ENCODE measurements around the gene SYT1.
"Not testable (repeated sequence)": the region's sequence is repeated elsewhere in the genome, so short reads cannot be mapped to it uniquely, and the experiment has no call there.

Gene SYT1

GRCh38 chr12:78968226-78968625 lies 103.7 kb downstream of the SYT1 start:
- no peak for DNase-seq (ENCODE audit: low read depth in 2 of 2)

- DNase-seq (ENCODE audit: low read depth in 2 of 2), result no peak
Measured at GRCh38 chr12:78970041-78970440, 105.5 kb downstream of the SYT1 start.

GRCh38 chr12:78977304-78977867 lies 112.8 kb downstream of the SYT1 start:
- DNase-seq (ENCODE audit: low read depth in 2 of 2), result no peak

- DNase-seq (ENCODE audit: low read depth in 2 of 2), result no peak
Measured at GRCh38 chr12:78994168-78994791, 129.7 kb downstream of the SYT1 start.

GRCh38 chr12:79000501-79000900 lies 135.9 kb downstream of the SYT1 start:
- no peak for DNase-seq (ENCODE audit: low read depth in 2 of 2)

GRCh38 chr12:79001404-79001803 lies 136.8 kb downstream of the SYT1 start:
- DNase-seq (ENCODE audit: low read depth in 2 of 2), result no peak

GRCh38 chr12:79006306-79006705 lies 141.7 kb downstream of the SYT1 start:
- no peak for DNase-seq (ENCODE audit: low read depth in 2 of 2)

- DNase-seq (ENCODE audit: low read depth in 2 of 2), result no peak
Measured at GRCh38 chr12:79008591-79008990, 144.0 kb downstream of the SYT1 start.

GRCh38 chr12:79012636-79013035 lies 148.1 kb downstream of the SYT1 start:
- DNase-seq (ENCODE audit: low read depth in 2 of 2), result no peak

GRCh38 chr12:79016181-79016580 lies 151.6 kb downstream of the SYT1 start:
- no peak for DNase-seq (ENCODE audit: low read depth in 2 of 2)

GRCh38 chr12:79019672-79020071 lies 155.1 kb downstream of the SYT1 start:
- no peak for DNase-seq (ENCODE audit: low read depth in 2 of 2)

GRCh38 chr12:79020106-79020505 lies 155.5 kb downstream of the SYT1 start:
- DNase-seq (ENCODE audit: low read depth in 2 of 2), result no peak

GRCh38 chr12:79021021-79021420 lies 156.4 kb downstream of the SYT1 start:
- DNase-seq (ENCODE audit: low read depth in 2 of 2), result no peak

GRCh38 chr12:79023261-79023660 lies 158.7 kb downstream of the SYT1 start:
- no peak for DNase-seq (ENCODE audit: low read depth in 2 of 2)

GRCh38 chr12:79023784-79024183 lies 159.2 kb downstream of the SYT1 start:
- no peak for DNase-seq (ENCODE audit: low read depth in 2 of 2)

- DNase-seq (ENCODE audit: low read depth in 2 of 2), result no peak
Measured at GRCh38 chr12:79033788-79034187, 169.2 kb downstream of the SYT1 start.

- DNase-seq (ENCODE audit: low read depth in 2 of 2), result not testable (repeated sequence)
Measured at GRCh38 chr12:79044748-79045147, 180.2 kb downstream of the SYT1 start.

- not testable (repeated sequence) for DNase-seq (ENCODE audit: low read depth in 2 of 2)
Measured at GRCh38 chr12:79045149-79045703, 180.7 kb downstream of the SYT1 start.

GRCh38 chr12:79046021-79046420 lies 181.4 kb downstream of the SYT1 start:
- no peak for DNase-seq (ENCODE audit: low read depth in 2 of 2)

- no peak for DNase-seq (ENCODE audit: low read depth in 2 of 2)
Measured at GRCh38 chr12:79048962-79049361, 184.4 kb downstream of the SYT1 start.

- DNase-seq (ENCODE audit: low read depth in 2 of 2), result no peak
Measured at GRCh38 chr12:79053394-79053793, 188.8 kb downstream of the SYT1 start.

GRCh38 chr12:79055926-79056674 lies 191.5 kb downstream of the SYT1 start:
- no peak for DNase-seq (ENCODE audit: low read depth in 2 of 2)

- DNase-seq (ENCODE audit: low read depth in 2 of 2), result no peak
Measured at GRCh38 chr12:79056775-79057174, 192.2 kb downstream of the SYT1 start.
